Thyroid gland (tissue), 4 donors: Measurements from ENCODE around the gene ATXN7L1.

ENCODE experiments used
- POLR2A ChIP-seq, 2 donors: fragments of 450-650 bp; IDR thresholded peaks; one replicate each; pipeline ENCODE4 v1.6.1; 2017; ENCODE audit warnings: antibody characterized with exemption in 2 of 2, mild to moderate bottlenecking in 2 of 2, moderate library complexity in 1 of 2
- TF ChIP-seq, protein P1 (sequence below), 6 experiments: fragments of 200-600 bp in 3 of 6; fragments of 450-650 bp in 3 of 6; sonication (generic) in 3 of 6; IDR thresholded peaks; one replicate each; pipeline ENCODE4 v1.5.1; 2016 to 2019; ENCODE audit warnings: antibody characterized with exemption in 6 of 6, mild to moderate bottlenecking in 2 of 6, inconsistent platforms in 1 of 6, moderate library complexity in 1 of 6

DNA sequence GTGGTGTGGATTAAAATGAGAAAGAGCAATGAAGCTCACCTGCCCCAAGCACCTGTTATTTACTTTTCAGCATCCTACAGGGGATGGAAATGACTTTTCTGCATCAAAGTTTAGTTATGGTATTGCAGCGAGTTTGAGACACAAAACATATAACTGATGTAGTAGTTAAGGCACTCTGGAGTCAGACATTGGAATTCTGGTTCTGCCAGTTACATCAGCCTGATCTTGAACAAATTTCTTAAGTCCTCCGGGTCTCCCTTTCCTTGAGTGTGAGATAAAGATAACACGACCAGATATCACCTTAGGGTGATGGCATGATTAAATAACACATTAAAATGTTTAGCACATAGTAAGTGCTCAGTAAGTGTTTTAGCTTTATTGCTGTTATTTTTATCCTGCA is 97.4 kb downstream of the ATXN7L1 start:
- TF ChIP-seq, protein P1, sequence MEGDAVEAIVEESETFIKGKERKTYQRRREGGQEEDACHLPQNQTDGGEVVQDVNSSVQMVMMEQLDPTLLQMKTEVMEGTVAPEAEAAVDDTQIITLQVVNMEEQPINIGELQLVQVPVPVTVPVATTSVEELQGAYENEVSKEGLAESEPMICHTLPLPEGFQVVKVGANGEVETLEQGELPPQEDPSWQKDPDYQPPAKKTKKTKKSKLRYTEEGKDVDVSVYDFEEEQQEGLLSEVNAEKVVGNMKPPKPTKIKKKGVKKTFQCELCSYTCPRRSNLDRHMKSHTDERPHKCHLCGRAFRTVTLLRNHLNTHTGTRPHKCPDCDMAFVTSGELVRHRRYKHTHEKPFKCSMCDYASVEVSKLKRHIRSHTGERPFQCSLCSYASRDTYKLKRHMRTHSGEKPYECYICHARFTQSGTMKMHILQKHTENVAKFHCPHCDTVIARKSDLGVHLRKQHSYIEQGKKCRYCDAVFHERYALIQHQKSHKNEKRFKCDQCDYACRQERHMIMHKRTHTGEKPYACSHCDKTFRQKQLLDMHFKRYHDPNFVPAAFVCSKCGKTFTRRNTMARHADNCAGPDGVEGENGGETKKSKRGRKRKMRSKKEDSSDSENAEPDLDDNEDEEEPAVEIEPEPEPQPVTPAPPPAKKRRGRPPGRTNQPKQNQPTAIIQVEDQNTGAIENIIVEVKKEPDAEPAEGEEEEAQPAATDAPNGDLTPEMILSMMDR (IDR thresholded peaks at IDR 0.05) = no peak
- TF ChIP-seq POLR2A (IDR thresholded peaks at IDR 0.05) = no peak
